ENCODE measurements around the gene CDH20. TPM values are rescaled to one million over a fixed set of nuclear protein-coding genes. Genes with fewer than 3 reads are reported as not detected.

The CDH20 gene
- total RNA-seq, 4 donors from 2014 or later, result 5.9 TPM; not detected in 3

- no peaks in the 10 kb centered on the region for H3K27me3 ChIP-seq
- TF ChIP-seq CTCF (IDR thresholded peaks at IDR 0.05), result no peak
- TF ChIP-seq POLR2A (IDR thresholded peaks at IDR 0.05), result no peak
- H3K27ac ChIP-seq, result no peak overlapping the region
- no peaks in the 10 kb centered on the region for H3K36me3 ChIP-seq
- intact Hi-C loops (cut with DNase I; ENCODE audit: low total_unique reads), result no loop called here
- no peak overlapping the region for H3K4me3 ChIP-seq
- H3K9me3 ChIP-seq, result no peaks in the 10 kb centered on the region
- no peaks in the 10 kb centered on the region for H3K4me1 ChIP-seq
- no peak for DNase-seq
These were observed 238.9 kb downstream of the CDH20 start for GRCh38 chr18:61572084-61572655.

- DNase-seq, result no peak
- no peak for TF ChIP-seq CTCF (IDR thresholded peaks at IDR 0.05)
- TF ChIP-seq POLR2A (IDR thresholded peaks at IDR 0.05), result no peak
- no peak overlapping the region for H3K4me3 ChIP-seq
- H3K27ac ChIP-seq, result no peak overlapping the region
- no peaks in the 10 kb centered on the region for H3K27me3 ChIP-seq
- H3K36me3 ChIP-seq, result no peaks in the 10 kb centered on the region
- intact Hi-C loops (cut with DNase I; ENCODE audit: low total_unique reads), result no loop called here
- no peaks in the 10 kb centered on the region for H3K9me3 ChIP-seq
- H3K4me1 ChIP-seq, result no peaks in the 10 kb centered on the region
These were observed 239.6 kb downstream of the CDH20 start for GRCh38 chr18:61572871-61573270.

GRCh38 chr18:61574665-61575064, 241.4 kb downstream of the CDH20 start:
- H3K27me3 ChIP-seq, result no peaks in the 10 kb centered on the region
- no peak overlapping the region for H3K4me3 ChIP-seq
- no peaks in the 10 kb centered on the region for H3K9me3 ChIP-seq
- intact Hi-C loops (cut with DNase I; ENCODE audit: low total_unique reads), result no loop called here
- no peak overlapping the region for H3K27ac ChIP-seq
- TF ChIP-seq POLR2A (IDR thresholded peaks at IDR 0.05) (no peak), CTCF (IDR thresholded peaks at IDR 0.05) (no peak)
- H3K4me1 ChIP-seq, result no peaks in the 10 kb centered on the region
- no peaks in the 10 kb centered on the region for H3K36me3 ChIP-seq
- no peak for DNase-seq

- intact Hi-C loops (cut with DNase I; ENCODE audit: low total_unique reads), result no loop called here
- Histone ChIP-seq H3K27ac (no peak overlapping the region), H3K4me3 (no peak overlapping the region)
These were observed 242.2 kb downstream of the CDH20 start for GRCh38 chr18:61575419-61575818.

GRCh38 chr18:61578846-61579245, 245.6 kb downstream of the CDH20 start:
- no peak overlapping the region for H3K27ac ChIP-seq
- H3K27me3 ChIP-seq, result no peaks in the 10 kb centered on the region
- no peak overlapping the region for H3K4me3 ChIP-seq
- DNase-seq, result no peak
- no peaks in the 10 kb centered on the region for H3K9me3 ChIP-seq
- H3K36me3 ChIP-seq, result no peaks in the 10 kb centered on the region
- no peak for TF ChIP-seq CTCF (IDR thresholded peaks at IDR 0.05)
- no peak for TF ChIP-seq POLR2A (IDR thresholded peaks at IDR 0.05)
- no peaks in the 10 kb centered on the region for H3K4me1 ChIP-seq
- intact Hi-C loops (cut with DNase I; ENCODE audit: low total_unique reads), result no loop called here

More at GRCh38 chr18:61575419-61575818, 242.2 kb downstream of the CDH20 start:
- Histone ChIP-seq H3K9me3 (no peaks in the 10 kb centered on the region), H3K4me1 (no peaks in the 10 kb centered on the region), H3K36me3 (no peaks in the 10 kb centered on the region), H3K27me3 (no peaks in the 10 kb centered on the region)
- DNase-seq, result no peak
- TF ChIP-seq POLR2A (IDR thresholded peaks at IDR 0.05) (no peak), CTCF (IDR thresholded peaks at IDR 0.05) (no peak)

All from uterus (tissue), 4 donors.